ENCODE data around the gene ULK2.

GRCh38 chr17:19897903-19898302, 30.2 kb upstream of the ULK2 start:
- TF ChIP-seq CTCF (IDR thresholded peaks at IDR 0.05; ENCODE audit: low read length) (no peak), EZH2 (IDR thresholded peaks at IDR 0.05; ENCODE audit: borderline replicate concordance, low read length) (no peak)

All from OCI-LY1 (cell line).